GM18505 (cell line): ENCODE results near the gene EPPIN.
"Not testable (repeated sequence)": the region's sequence is repeated elsewhere in the genome, so short reads cannot be mapped to it uniquely, and the experiment has no call there.

Experiments
- ATAC-seq: cut with Tn5 transposase; IDR thresholded peaks from one replicate; pipeline ENCODE4 v1.9.1; 2021; ENCODE audit not compliant: unreplicated experiment
- POLR2A ChIP-seq: IDR thresholded peaks from 4 replicates; pipeline ENCODE4 v1.6.1; 2011; ENCODE audit warnings: borderline replicate concordance; ENCODE audit not compliant: insufficient read depth, insufficient read length; ENCODE audit errors: extremely low read depth

Gene EPPIN

GRCh38 chr20:45547206-45547770, at the start of gene EPPIN:
TSS of gene EPPIN (minus strand) at chr20:45547401. CDS start at chr20:45547357, 44 bp downstream.
- no peak for ATAC-seq
- no peak for TF ChIP-seq POLR2A

DNA sequence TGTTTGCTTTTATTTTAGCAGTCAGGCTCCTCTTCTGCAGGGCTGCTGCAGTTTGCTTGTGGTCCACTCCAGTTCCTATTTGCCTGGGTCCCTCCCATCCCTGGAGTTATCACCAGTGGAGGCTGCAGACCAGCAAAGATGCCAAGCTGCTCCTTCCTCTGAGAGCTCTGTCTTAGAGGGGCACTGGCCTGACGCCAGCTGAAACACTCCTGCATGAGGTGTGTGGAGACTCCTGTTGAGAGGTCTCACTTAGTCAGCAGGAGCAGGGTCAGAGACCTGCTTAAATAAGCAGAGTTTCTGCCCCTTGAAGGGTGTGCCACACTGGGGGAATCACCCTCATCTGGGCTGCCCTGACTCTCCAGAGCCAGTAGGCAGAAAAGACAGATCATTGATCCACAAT, 48.0 kb upstream of the EPPIN start:
- ATAC-seq = no peak
- TF ChIP-seq POLR2A = no peak

- ATAC-seq = no peak
- TF ChIP-seq POLR2A = no peak
Measured at GRCh38 chr20:45593498-45593897, 46.3 kb upstream of the EPPIN start.

- no peak for TF ChIP-seq POLR2A
- ATAC-seq = no peak
Measured at GRCh38 chr20:45592574-45593189, 45.5 kb upstream of the EPPIN start.

GRCh38 chr20:45589725-45590124, 42.5 kb upstream of the EPPIN start:
- no peak for ATAC-seq
- TF ChIP-seq POLR2A = no peak

GRCh38 chr20:45588800-45589199, 41.6 kb upstream of the EPPIN start:
- ATAC-seq = no peak

DNA sequence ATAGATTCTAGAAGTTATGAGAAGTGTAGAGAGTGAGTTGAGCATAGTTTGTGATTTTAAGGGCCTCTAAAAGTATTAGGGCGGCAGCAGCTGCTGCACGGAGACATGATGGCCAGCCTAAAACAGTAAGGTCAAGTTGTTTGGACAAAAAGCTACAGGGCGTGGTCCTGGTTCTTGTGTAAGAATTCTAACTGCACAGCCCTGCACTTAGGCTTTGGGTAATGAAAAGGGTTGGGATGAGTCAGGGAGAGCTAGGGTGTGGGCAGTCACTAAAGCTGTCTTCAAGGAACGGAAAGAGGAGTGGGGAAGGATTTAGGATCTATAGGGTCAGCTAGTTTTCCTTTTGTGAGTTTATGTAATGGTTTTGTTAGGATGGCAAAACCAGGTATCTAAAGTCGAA, 38.8 kb upstream of the EPPIN start:
- not testable (repeated sequence) for ATAC-seq

More at GRCh38 chr20:45588800-45589199, 41.6 kb upstream of the EPPIN start:
- no peak for TF ChIP-seq POLR2A

GRCh38 chr20:45584294-45584693, 37.1 kb upstream of the EPPIN start:
- not testable (repeated sequence) for ATAC-seq

- ATAC-seq = no peak
- no peak for TF ChIP-seq POLR2A
Measured at GRCh38 chr20:45583502-45583901, 36.3 kb upstream of the EPPIN start.

DNA sequence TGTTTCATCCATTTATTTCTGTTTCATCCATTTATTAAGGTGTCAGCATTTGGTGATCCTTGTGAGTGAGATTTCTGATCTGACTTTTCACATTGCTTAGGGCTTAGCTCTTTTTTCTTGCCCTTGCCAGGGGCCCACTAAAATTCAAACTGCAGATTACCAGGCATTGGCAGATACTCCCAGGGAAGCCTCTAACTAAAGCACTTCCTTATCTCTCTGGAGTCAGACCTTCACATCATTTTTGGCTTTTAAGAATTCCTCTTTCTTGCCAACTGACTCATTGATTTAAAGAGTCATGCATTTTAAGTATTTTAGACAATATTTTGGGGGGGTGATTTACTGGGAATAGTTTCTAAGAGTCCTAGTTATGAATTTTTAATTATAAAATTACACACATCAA, 34.5 kb upstream of the EPPIN start:
- ATAC-seq = no peak
- no peak for TF ChIP-seq POLR2A

DNA sequence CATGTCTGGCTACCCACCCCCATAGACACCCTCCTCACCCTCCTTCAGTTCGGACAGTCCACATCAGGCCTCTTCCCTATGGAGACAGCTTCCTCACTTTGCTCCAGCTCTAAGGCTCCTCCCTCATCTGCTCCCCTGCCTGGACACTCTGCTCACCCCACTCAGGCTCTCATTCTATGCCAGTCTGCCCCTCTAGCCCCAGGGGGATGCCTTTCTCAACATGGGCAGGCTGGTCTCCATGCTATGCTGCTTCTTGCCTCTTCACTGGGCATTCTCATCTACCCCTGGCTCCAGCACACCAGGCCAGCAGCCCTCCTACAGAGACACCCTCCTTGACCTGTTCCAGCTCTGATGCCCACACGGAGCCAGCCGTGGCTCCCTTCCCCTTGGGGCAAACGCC, 32.0 kb upstream of the EPPIN start, which contains the start of gene WFDC8:
WFDC8 (minus strand) TSS at position 101 of the 400 bp plus-strand sequence; CDS start at position 64, 37 bp downstream.
- ATAC-seq = no peak
- TF ChIP-seq POLR2A = no peak

- no peak for TF ChIP-seq POLR2A
- no peak for ATAC-seq
Measured at GRCh38 chr20:45578231-45578630, 31.0 kb upstream of the EPPIN start.

GRCh38 chr20:45576995-45577394, 29.8 kb upstream of the EPPIN start:
- ATAC-seq = no peak
- no peak for TF ChIP-seq POLR2A

- TF ChIP-seq POLR2A = no peak
Measured at GRCh38 chr20:45575931-45576330, 28.7 kb upstream of the EPPIN start.

DNA sequence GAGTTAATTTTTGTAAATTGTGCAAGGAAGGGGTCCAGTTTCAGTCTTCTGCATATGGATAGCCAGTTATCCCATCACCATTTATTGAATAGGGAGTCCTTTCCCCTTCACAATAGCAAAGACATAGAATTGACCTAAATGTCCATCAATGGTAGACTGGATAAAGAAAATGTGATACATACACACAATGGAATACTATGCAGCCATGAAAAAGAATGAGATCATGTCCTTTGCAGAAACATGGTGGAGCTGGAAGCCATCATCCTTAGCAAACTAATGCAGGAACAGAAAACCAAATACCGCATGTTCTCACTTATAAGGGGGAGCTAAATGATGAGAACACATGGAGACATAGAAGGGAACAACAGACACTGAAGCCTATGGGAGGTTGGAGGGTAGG, 22.4 kb upstream of the EPPIN start:
- not testable (repeated sequence) for ATAC-seq

More at GRCh38 chr20:45575931-45576330, 28.7 kb upstream of the EPPIN start:
- ATAC-seq = no peak
